Activated T-helper 2 cell treated with anti-CD3 and anti-CD28 coated beads, Interferon-gamma antibody, Interleukin-2, Interleukin-4, amounts not matched to agents 10 μg/mL and 5 μg/mL and 100 μg/mL, durations not matched to agents 14 hours and 24 hours and 36 hours (primary cell): ENCODE measurements around the gene CDT1. TPM values are rescaled to one million over a fixed set of nuclear protein-coding genes. Genes with fewer than 3 reads are reported as not detected.

Experiments used
- DNase-seq: peaks from one replicate; pipeline ENCODE4 v3.0.0; 2021; ENCODE audit warnings: low spot score
- H3K27ac Mint-ChIP-seq: one replicate; pipeline ENCODE4 v1.8.0; 2021; ENCODE audit warnings: mixed read lengths
- H3K27me3 Mint-ChIP-seq: one replicate; pipeline ENCODE4 v1.8.0; 2021; ENCODE audit warnings: low read depth, mixed read lengths
- H3K36me3 Mint-ChIP-seq: one replicate; pipeline ENCODE4 v1.8.0; 2021; ENCODE audit warnings: low read depth, mixed read lengths
- H3K4me1 Mint-ChIP-seq: one replicate; pipeline ENCODE4 v1.8.0; 2021; ENCODE audit warnings: low read depth, mixed read lengths
- H3K4me3 Mint-ChIP-seq: one replicate; pipeline ENCODE4 v1.8.0; 2021; ENCODE audit warnings: low read depth, mild to moderate bottlenecking, moderate library complexity, mixed read lengths
- H3K9me3 Mint-ChIP-seq: one replicate; pipeline ENCODE4 v1.8.0; 2021; ENCODE audit warnings: mixed read lengths
- intact Hi-C: fragments of 100-400 bp; cut with micrococcal nuclease; formaldehyde crosslinking; loops from one replicate; pipeline ENCODE4 v1.15.1; 2023
- total RNA-seq: library from RNA; stranded (reverse); gene quantifications from 2 replicates; pipeline ENCODE4 v1.2.3, GENCODE V29; 2022

CDT1 gene
- total RNA-seq, 1 donor from 2014 or later = 79.9 TPM

GRCh38 chr16:88825146-88825545 lies 21.6 kb downstream of the CDT1 start:
- Mint-ChIP-seq H3K36me3 (no peaks in the 10 kb centered on the region), H3K27ac (no peak overlapping the region), H3K27me3 (no peaks in the 10 kb centered on the region), H3K9me3 (no peaks in the 10 kb centered on the region), H3K4me1 (no peaks in the 10 kb centered on the region), H3K4me3 (no peak overlapping the region)
- no peak for DNase-seq
- intact Hi-C loops = no loop called here

- intact Hi-C loops = no loop called here
These were observed 22.7 kb downstream of the CDT1 start for GRCh38 chr16:88826070-88826840.

DNA sequence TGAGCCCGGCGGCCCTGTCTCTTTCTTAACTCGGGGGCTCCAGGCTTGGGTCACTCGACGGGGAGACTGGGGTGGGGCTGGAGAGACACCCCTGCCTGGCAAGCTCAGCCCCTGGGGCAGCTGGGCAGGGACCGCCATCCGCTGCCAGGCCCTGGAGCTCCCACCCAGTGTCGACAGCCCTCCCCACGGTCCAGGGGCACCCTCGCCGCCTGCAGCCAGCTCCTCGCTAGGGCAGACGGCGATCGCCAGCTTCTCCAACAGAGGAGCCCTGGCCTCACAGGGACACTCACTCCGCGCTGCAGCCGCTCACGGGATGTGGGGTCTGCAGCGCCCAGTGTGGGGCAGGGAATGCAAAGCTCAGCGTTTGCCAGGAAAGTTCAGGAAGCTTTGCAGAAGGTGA lies 24.1 kb downstream of the CDT1 start:
- Mint-ChIP-seq H3K36me3 (no peaks in the 10 kb centered on the region), H3K27me3 (no peaks in the 10 kb centered on the region), H3K4me1 (no peaks in the 10 kb centered on the region), H3K9me3 (no peaks in the 10 kb centered on the region), H3K27ac (no peak overlapping the region), H3K4me3 (no peak overlapping the region)
- no peak for DNase-seq
- intact Hi-C loops = no loop called here

More at GRCh38 chr16:88826070-88826840, 22.7 kb downstream of the CDT1 start:
- no peaks in the 10 kb centered on the region for H3K9me3 Mint-ChIP-seq
- no peak overlapping the region for H3K4me3 Mint-ChIP-seq
- no peak overlapping the region for H3K27ac Mint-ChIP-seq
- DNase-seq = no peak
- H3K27me3 Mint-ChIP-seq = no peaks in the 10 kb centered on the region
- H3K36me3 Mint-ChIP-seq = no peaks in the 10 kb centered on the region
- H3K4me1 Mint-ChIP-seq = no peaks in the 10 kb centered on the region

DNA sequence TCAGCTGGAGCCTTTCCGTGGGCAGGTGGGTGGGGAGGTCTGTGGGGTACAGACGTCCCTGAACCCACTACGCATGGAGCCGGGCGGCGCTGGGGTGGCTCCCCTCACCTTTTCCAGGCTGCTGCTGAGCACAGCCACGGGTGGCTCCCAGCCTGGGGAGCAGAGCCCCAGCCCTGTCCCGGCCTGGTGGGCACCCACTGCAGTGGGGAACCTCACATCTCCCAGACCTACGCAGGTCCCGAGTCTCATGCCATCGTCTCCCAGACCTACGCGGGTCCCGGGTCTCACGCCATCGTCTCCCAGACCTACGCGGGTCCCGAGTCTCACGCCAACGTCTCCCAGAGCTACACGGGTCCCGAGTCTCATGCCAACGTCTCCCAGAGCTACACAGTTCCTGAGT lies 25.1 kb downstream of the CDT1 start:
- Mint-ChIP-seq H3K27me3 (no peaks in the 10 kb centered on the region), H3K4me1 (no peaks in the 10 kb centered on the region), H3K27ac (no peak overlapping the region), H3K36me3 (no peaks in the 10 kb centered on the region), H3K9me3 (no peaks in the 10 kb centered on the region), H3K4me3 (no peak overlapping the region)
- intact Hi-C loops = no loop called here
- no peak for DNase-seq

DNA sequence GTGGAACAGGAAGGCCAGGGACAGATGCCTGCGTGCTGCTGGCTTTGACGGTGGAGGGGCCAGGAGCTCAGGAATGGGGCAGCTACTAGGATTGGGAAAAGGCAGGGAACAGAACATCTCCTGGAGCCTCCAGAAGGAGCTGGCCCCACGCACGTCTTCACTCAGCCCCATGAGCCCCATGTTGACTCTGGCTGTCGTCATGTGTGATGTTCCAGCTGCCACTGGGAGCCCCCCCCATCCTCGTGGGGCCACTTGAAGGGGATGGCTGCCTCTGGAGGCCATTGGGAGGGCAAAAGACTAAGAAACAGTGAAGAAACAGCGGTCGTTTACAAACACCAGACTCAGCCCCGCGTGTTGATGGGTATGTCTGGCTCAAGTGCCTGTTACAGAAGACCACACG lies 26.7 kb downstream of the CDT1 start:
- Mint-ChIP-seq H3K4me3 (no peak overlapping the region), H3K4me1 (no peaks in the 10 kb centered on the region), H3K9me3 (no peaks in the 10 kb centered on the region), H3K27ac (no peak overlapping the region), H3K36me3 (no peaks in the 10 kb centered on the region), H3K27me3 (no peaks in the 10 kb centered on the region)
- DNase-seq = no peak
- intact Hi-C loops = no loop called here

- no peaks in the 10 kb centered on the region for H3K36me3 Mint-ChIP-seq
- H3K9me3 Mint-ChIP-seq = no peaks in the 10 kb centered on the region
- DNase-seq = no peak
- no peak overlapping the region for H3K4me3 Mint-ChIP-seq
- H3K4me1 Mint-ChIP-seq = no peaks in the 10 kb centered on the region
- no peak overlapping the region for H3K27ac Mint-ChIP-seq
- intact Hi-C loops = no loop called here
- H3K27me3 Mint-ChIP-seq = no peaks in the 10 kb centered on the region
These were observed 27.2 kb downstream of the CDT1 start for GRCh38 chr16:88830783-88831182.

- no peak overlapping the region for H3K27ac Mint-ChIP-seq
- intact Hi-C loops = no loop called here
- H3K4me1 Mint-ChIP-seq = no peaks in the 10 kb centered on the region
These were observed 28.2 kb downstream of the CDT1 start for GRCh38 chr16:88831838-88832237.

DNA sequence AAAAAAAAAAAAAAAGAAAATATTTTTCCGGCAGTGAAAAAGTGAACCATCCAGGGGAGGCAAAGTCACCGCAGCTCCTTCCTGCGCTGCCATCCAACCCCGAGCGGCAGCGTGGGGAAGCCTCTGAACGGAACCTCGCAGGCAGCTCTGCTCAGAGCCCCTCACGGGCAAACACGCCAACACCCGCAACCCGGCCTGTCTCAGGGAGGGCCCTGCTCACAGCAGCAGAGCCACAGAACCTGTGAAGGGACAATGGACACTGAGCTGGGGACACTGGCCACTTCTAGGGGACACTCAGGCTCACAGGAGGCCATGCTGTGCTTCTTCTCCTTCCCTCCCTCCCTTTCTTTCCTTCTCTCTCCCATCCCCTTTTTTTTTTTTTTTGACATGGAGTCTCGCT lies 29.5 kb downstream of the CDT1 start:
- no peak for DNase-seq
- Mint-ChIP-seq H3K4me3 (no peak overlapping the region), H3K27me3 (no peaks in the 10 kb centered on the region), H3K36me3 (no peaks in the 10 kb centered on the region), H3K4me1 (no peaks in the 10 kb centered on the region), H3K27ac (no peak overlapping the region), H3K9me3 (no peaks in the 10 kb centered on the region)
- intact Hi-C loops = no loop called here

More at GRCh38 chr16:88831838-88832237, 28.2 kb downstream of the CDT1 start:
- no peaks in the 10 kb centered on the region for H3K27me3 Mint-ChIP-seq
- H3K9me3 Mint-ChIP-seq = no peaks in the 10 kb centered on the region
- H3K36me3 Mint-ChIP-seq = no peaks in the 10 kb centered on the region
- no peak for DNase-seq
- H3K4me3 Mint-ChIP-seq = no peak overlapping the region

DNA sequence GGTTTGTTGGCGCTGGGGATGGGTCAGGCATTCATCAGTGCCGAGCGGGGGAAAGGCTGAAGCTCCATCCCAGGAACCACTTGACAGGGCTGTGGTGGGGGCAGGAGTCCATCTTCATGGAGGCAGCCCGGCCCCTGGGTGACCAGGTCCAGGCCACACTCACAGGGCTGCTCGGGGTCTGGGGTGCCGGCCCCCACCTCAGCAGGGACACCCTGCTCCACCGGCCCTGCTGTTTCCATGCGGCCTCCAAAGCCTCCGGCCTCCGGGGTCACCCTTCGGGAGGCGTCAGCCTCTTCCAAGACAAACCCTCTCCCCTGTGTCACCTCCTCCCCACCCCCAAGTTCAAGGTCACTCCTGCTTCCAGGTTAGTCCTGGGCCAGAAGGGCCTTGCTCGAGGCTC lies 31.1 kb downstream of the CDT1 start:
- DNase-seq = no peak
- Mint-ChIP-seq H3K36me3 (no peaks in the 10 kb centered on the region), H3K27me3 (no peaks in the 10 kb centered on the region), H3K9me3 (no peaks in the 10 kb centered on the region), H3K4me3 (no peak overlapping the region), H3K27ac (no peak overlapping the region), H3K4me1 (no peaks in the 10 kb centered on the region)
- intact Hi-C loops = no loop called here

DNA sequence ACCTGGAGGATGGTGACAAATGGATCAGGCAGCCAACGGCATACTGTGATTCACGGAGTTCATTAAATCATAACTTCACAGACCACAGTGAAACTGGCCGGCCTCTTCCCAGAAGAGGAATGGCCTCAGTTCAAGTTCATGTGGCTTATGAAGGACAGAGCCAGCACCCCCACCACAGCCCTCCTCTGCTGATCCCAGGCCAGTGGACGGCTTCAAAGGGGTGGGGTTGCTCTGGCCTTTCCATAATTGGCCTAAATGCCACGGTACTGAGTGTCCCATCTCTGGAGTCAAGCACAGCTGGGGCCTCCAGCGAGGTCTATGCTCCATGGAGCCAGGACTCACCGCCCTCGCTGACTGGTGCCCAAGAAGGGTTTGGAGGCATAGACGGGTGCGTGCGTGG lies 31.8 kb downstream of the CDT1 start:
- no peak for DNase-seq
- H3K27ac Mint-ChIP-seq = no peak overlapping the region
- no peaks in the 10 kb centered on the region for H3K27me3 Mint-ChIP-seq
- no peaks in the 10 kb centered on the region for H3K36me3 Mint-ChIP-seq
- H3K4me1 Mint-ChIP-seq = no peaks in the 10 kb centered on the region
- no peaks in the 10 kb centered on the region for H3K9me3 Mint-ChIP-seq
- intact Hi-C loops = no loop called here
- H3K4me3 Mint-ChIP-seq = no peak overlapping the region

DNA sequence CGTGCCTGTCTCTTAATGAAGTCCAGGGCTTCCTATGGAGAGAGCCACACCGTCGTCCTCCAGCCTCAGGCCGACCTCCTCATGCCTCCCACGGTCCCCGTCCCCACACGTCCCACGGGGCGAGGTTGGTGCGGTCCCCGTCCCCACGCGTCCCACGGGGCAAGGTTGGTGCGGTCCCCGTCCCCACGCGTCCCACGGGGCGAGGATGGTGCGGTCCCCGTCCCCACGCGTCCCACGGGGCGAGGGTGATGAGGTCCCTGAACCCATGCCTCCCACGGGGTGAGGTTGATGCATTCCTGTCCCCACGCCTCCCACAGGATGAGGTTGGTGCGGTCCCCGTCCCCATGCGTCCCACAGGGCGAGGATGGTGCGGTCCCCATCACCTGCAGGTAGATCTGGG lies 32.2 kb downstream of the CDT1 start:
- Mint-ChIP-seq H3K27ac (no peak overlapping the region), H3K4me3 (no peak overlapping the region)

GRCh38 chr16:88836791-88837190 lies 33.2 kb downstream of the CDT1 start:
- Mint-ChIP-seq H3K9me3 (no peaks in the 10 kb centered on the region), H3K4me3 (no peak overlapping the region), H3K4me1 (no peaks in the 10 kb centered on the region), H3K27ac (no peak overlapping the region), H3K27me3 (no peaks in the 10 kb centered on the region), H3K36me3 (no peaks in the 10 kb centered on the region)
- DNase-seq = no peak
- intact Hi-C loops = no loop called here

More for the DNA sequence above, 32.2 kb downstream of the CDT1 start:
- DNase-seq = no peak
- intact Hi-C loops = no loop called here
- no peaks in the 10 kb centered on the region for H3K4me1 Mint-ChIP-seq
- no peaks in the 10 kb centered on the region for H3K27me3 Mint-ChIP-seq
- H3K36me3 Mint-ChIP-seq = no peaks in the 10 kb centered on the region
- no peaks in the 10 kb centered on the region for H3K9me3 Mint-ChIP-seq

- H3K27me3 Mint-ChIP-seq = no peaks in the 10 kb centered on the region
These were observed 34.2 kb downstream of the CDT1 start for GRCh38 chr16:88837806-88838205.

GRCh38 chr16:88838566-88838965 lies 35.0 kb downstream of the CDT1 start:
- no peak for DNase-seq
- H3K4me3 Mint-ChIP-seq = no peak overlapping the region
- intact Hi-C loops = no loop called here
- no peaks in the 10 kb centered on the region for H3K36me3 Mint-ChIP-seq
- H3K9me3 Mint-ChIP-seq = no peaks in the 10 kb centered on the region
- H3K4me1 Mint-ChIP-seq = no peaks in the 10 kb centered on the region
- no peaks in the 10 kb centered on the region for H3K27me3 Mint-ChIP-seq
- no peak overlapping the region for H3K27ac Mint-ChIP-seq

More at GRCh38 chr16:88837806-88838205, 34.2 kb downstream of the CDT1 start:
- Mint-ChIP-seq H3K4me3 (no peak overlapping the region), H3K36me3 (no peaks in the 10 kb centered on the region), H3K27ac (no peak overlapping the region), H3K4me1 (no peaks in the 10 kb centered on the region), H3K9me3 (no peaks in the 10 kb centered on the region)
- intact Hi-C loops = no loop called here
- DNase-seq = no peak
